SW 1271 (cell line): Measurements from ENCODE around the gene GBF1.

ENCODE experiments used
- DNase-seq, 2 experiments: peaks; one replicate each; lab custom pipeline; 2025; lab: John Stamatoyannopoulos, UW

The GBF1 gene

DNA sequence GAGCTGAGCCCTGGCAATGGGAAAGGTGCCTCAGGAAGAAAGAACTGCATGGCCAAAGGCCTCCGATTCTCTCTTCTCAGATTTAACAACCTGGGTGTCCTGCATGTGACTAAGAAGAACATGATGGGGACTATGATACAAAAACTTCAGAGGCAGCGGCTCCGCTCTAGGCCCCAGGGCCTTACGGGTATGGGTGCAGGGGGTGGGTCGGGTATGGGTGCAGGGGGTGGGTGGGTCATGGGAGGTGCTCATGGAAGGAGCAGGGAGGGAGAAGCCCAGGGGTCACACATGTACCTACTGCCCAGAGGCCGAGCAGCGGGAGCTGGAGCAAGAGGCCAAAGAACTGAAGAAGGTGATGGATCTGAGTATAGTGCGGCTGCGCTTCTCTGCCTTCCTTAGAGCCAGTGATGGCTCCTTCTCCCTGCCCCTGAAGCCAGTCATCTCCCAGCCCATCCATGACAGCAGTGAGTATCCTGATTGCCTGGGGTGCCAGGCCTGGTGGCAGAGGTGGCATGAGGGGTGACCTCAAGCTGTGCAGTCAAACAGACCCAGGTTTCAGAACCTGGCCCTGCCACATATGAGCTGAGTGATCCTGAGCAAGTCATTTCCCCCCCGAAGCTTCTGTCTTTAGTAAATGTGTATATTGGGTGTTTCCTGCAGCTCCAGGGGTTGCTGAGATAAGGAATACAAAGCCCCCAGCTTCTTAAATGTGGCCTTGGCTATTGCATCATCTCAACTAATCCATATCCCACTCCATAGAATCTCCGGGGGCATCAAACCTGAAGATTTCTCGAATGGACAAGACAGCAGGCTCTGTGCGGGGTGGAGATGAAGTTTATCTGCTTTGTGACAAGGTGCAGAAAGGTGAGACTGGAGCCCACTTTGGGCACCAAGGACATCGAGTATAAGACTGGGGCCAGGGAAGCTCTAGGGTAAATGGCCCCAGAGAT is 152.2 kb downstream of the GBF1 start:
- DNase-seq = no peak

DNA sequence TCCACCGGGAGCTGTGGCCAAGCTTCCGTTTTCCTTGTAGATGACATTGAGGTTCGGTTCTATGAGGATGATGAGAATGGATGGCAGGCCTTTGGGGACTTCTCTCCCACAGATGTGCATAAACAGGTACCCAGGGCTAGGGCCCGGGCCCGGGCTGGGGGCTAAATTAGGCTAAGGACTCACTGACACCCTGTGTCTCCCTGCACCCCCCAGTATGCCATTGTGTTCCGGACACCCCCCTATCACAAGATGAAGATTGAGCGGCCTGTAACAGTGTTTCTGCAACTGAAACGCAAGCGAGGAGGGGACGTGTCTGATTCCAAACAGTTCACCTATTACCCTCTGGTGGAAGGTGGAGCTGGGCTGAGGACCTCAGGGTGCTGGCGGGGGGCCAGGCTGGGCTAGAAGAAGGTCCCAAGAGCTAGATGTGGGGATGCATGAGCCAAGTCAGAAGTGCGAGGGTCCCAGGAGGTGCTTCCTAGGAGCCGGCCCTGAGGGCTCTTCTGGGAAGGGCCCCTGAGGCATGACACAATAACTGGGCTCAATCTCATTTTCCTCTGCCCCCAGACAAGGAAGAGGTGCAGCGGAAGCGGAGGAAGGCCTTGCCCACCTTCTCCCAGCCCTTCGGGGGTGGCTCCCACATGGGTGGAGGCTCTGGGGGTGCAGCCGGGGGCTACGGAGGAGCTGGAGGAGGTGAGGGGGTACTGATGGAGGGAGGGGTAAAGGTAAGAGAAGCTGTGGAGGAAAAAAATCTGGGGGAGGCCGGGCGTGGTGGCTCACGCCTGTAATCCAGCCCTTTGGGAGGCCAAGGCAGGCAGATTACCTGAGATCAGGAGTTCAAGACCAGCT is 153.1 kb downstream of the GBF1 start:
- no peak for DNase-seq

- DNase-seq = peak; percentile 52 to 69
Observed at GRCh38 chr10:102399217-102400021, 154.1 kb downstream of the GBF1 start.

- DNase-seq = no peak
Observed at GRCh38 chr10:102400076-102400475, 154.7 kb downstream of the GBF1 start.

- no peak for DNase-seq
Observed at GRCh38 chr10:102400598-102401341, 155.4 kb downstream of the GBF1 start.

DNA sequence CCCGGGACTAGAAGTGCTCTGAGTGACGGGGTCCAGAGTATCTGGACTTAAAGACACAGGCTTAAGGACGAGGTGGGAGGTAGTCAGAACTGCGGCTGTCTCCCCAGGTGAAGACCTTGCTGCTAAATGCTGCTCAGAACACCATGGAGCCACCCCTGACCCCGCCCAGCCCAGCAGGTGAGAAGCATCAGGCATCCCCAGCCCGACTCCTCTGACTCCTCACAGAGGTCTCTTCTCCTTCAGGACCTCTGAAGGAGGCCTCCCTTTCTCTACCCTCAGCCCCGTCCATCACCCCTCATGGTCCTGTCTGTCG is 156.0 kb downstream of the GBF1 start:
- no peak for DNase-seq

- peak; percentile 10 to 58 for DNase-seq
Observed at GRCh38 chr10:102401735-102402511, 156.6 kb downstream of the GBF1 start.

- no peak for DNase-seq
Observed at GRCh38 chr10:102402512-102402896, 157.2 kb downstream of the GBF1 start.

- no peak for DNase-seq
Observed at GRCh38 chr10:102403115-102403514, 157.8 kb downstream of the GBF1 start.

GRCh38 chr10:102404361-102405107 is 159.2 kb downstream of the GBF1 start:
- DNase-seq = no peak

DNA sequence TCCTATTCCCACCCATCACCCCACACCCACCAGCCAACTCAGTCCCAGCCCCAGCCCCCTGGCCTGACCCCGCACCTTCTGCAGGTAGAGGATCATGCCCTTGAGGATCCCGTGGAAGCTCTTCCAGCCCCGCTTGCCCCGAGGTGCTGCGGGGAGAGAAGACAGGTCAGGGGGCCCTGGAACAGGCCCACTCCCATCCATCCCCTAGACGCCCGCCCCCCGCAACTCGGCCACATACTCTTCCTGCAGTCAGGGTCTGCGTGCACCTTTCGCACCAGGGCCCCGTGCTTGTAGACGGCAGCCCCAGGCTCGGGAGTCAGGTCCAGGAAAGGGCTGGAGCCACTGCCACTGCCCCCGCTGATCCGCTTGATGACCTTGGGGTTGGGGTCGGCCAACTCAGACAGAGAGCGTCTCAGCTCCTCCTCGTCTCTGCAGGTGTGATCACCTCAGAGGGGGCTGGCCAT is 159.8 kb downstream of the GBF1 start:
- no peak for DNase-seq

- DNase-seq = no peak
Observed at GRCh38 chr10:102405632-102406031, 160.3 kb downstream of the GBF1 start.

- no peak for DNase-seq
Observed at GRCh38 chr10:102406815-102407214, 161.5 kb downstream of the GBF1 start.

DNA sequence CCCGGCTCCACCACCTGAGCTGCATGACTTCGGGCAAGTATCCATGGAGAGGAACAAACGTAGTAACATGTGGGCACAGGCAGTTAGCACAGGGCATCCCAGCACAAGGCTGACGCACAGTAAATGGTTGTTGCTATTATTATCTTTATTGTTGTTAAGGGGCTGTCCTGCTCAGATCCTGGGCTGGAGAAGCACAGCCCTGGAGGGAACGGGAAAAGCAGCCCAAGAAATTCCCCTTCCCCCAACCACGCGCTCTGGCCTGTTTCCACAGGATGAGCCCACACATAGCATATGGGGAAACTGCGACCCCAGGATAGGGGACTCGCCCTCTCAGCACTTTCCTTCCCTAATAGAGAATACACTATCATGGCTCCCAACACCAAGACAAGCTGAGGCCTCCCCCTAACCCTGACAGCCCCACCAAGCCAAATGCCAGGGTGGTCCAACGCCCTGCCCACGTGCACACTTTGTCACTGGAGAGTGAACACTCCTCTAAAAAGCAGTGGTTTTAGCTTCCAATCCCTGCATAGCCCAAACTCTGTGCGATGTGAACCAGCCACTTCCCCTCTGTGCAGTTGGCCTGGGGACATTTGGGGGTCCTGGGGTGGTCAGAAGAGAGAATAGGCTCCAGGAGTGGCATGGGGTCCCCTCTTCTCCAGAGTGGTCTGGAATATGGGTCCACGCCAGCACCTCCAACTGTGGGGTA is 162.2 kb downstream of the GBF1 start:
- no peak for DNase-seq

GRCh38 chr10:102408131-102408727 is 162.9 kb downstream of the GBF1 start:
- no peak for DNase-seq

- peak in 1 of 2 experiments; percentile 17 for DNase-seq
Observed at GRCh38 chr10:102408728-102409603, 163.6 kb downstream of the GBF1 start.

- DNase-seq = no peak
Observed at GRCh38 chr10:102409604-102410428, 164.5 kb downstream of the GBF1 start.
